Erythroblast (primary cell): Measurements from ENCODE around the gene SCO2.

ENCODE experiments used
- GATA1 ChIP-seq: IDR thresholded peaks from 2 replicates; pipeline ENCODE4 v1.6.1; 2011; ENCODE audit warnings: low read depth, mild to moderate bottlenecking, control low read depth, low read length, moderate library complexity
- POLR2A ChIP-seq: IDR thresholded peaks from 2 replicates; pipeline ENCODE4 v1.6.1; 2011; ENCODE audit warnings: mild to moderate bottlenecking, low read length

DNA sequence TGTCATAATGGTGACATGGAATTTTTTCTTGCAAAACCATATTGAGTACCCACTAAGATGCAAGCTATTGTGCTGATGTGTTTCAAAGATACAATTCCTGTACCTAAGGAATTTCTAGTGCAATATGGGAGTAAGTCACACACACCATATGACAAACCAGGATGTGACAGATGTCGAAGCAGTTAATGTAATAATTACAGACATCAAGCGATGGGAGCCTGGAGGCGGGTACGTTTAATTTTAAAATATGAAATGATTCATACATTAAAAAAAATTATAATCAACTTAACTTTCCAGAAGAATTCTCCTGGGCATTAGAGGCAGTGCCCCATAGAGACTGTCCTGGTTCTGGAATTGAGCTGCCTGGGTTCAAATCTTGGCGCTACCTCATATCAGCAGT is 31.3 kb upstream of the SCO2 start:
- no peak for TF ChIP-seq POLR2A
- no peak for TF ChIP-seq GATA1
